ENCODE measurements around the gene C1orf146.

DNA sequence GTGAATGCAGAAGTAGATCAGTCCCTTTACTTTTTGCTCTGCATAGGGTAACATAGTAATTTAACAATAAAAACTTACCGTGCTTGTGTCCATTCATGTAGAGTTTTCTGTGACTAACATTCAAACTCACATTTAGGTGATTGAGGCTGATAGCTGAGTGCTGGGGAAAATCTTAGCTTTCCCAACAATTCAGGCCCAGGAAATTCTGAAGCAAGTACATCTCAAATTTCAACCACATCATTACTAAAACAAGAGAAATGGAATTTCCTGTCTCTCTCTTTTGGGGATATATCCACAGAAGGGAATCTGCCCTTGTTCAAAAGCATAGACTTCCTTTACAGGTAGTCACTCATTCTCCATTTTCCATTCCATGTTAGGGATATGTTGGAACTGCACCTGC is 33.1 kb upstream of the C1orf146 start:
- TF ChIP-seq CTCF (conservative IDR thresholded peaks at IDR 0.05; ENCODE audit: low read depth, low read length) (no peak), EZH2 (IDR thresholded peaks at IDR 0.05; ENCODE audit: borderline replicate concordance, low read depth, low read length, poor library complexity, severe bottlenecking) (no peak)
